HG03139 (cell line): ENCODE measurements around the gene DAAM2.

Experiments used
- ATAC-seq: cut with Tn5 transposase; IDR thresholded peaks from one replicate; pipeline ENCODE4 v1.9.1; 2021; ENCODE audit not compliant: unreplicated experiment

DAAM2 gene

GRCh38 chr6:39904946-39905639 lies 112.9 kb downstream of the DAAM2 start:
- no peak for ATAC-seq

GRCh38 chr6:39905640-39905975 lies 113.4 kb downstream of the DAAM2 start:
- ATAC-seq, result no peak

- ATAC-seq, result no peak
These were observed 114.2 kb downstream of the DAAM2 start for GRCh38 chr6:39906318-39906761.

- ATAC-seq, result no peak
These were observed 115.8 kb downstream of the DAAM2 start for GRCh38 chr6:39907871-39908575.

GRCh38 chr6:39908838-39909583 lies 116.8 kb downstream of the DAAM2 start:
- no peak for ATAC-seq

- ATAC-seq, result no peak
These were observed 117.5 kb downstream of the DAAM2 start for GRCh38 chr6:39909701-39910100.

- no peak for ATAC-seq
These were observed 118.0 kb downstream of the DAAM2 start for GRCh38 chr6:39910164-39910563.

GRCh38 chr6:39910744-39911143 lies 118.6 kb downstream of the DAAM2 start:
- ATAC-seq, result no peak

- ATAC-seq, result no peak
These were observed 119.4 kb downstream of the DAAM2 start for GRCh38 chr6:39911513-39912125.

GRCh38 chr6:39912446-39912845 lies 120.3 kb downstream of the DAAM2 start:
- ATAC-seq, result no peak

GRCh38 chr6:39913391-39913916 lies 121.3 kb downstream of the DAAM2 start:
- no peak for ATAC-seq

- no peak for ATAC-seq
These were observed 122.1 kb downstream of the DAAM2 start for GRCh38 chr6:39914239-39914638.

GRCh38 chr6:39915866-39916265 lies 123.7 kb downstream of the DAAM2 start:
- no peak for ATAC-seq

GRCh38 chr6:39917329-39917728 lies 125.2 kb downstream of the DAAM2 start:
- no peak for ATAC-seq

- no peak for ATAC-seq
These were observed 125.8 kb downstream of the DAAM2 start for GRCh38 chr6:39917981-39918380.

GRCh38 chr6:39918831-39919230 lies 126.7 kb downstream of the DAAM2 start:
- ATAC-seq, result no peak

GRCh38 chr6:39920157-39920556 lies 128.0 kb downstream of the DAAM2 start:
- no peak for ATAC-seq

- no peak for ATAC-seq
These were observed 130.6 kb downstream of the DAAM2 start for GRCh38 chr6:39922821-39923220.

GRCh38 chr6:39923394-39923793 lies 131.2 kb downstream of the DAAM2 start:
- ATAC-seq, result no peak

GRCh38 chr6:39923861-39924260 lies 131.7 kb downstream of the DAAM2 start:
- ATAC-seq, result no peak

GRCh38 chr6:39924283-39924682 lies 132.1 kb downstream of the DAAM2 start:
- no peak for ATAC-seq
